ENCODE measurements around the gene EREG.

- TF ChIP-seq, protein P1, sequence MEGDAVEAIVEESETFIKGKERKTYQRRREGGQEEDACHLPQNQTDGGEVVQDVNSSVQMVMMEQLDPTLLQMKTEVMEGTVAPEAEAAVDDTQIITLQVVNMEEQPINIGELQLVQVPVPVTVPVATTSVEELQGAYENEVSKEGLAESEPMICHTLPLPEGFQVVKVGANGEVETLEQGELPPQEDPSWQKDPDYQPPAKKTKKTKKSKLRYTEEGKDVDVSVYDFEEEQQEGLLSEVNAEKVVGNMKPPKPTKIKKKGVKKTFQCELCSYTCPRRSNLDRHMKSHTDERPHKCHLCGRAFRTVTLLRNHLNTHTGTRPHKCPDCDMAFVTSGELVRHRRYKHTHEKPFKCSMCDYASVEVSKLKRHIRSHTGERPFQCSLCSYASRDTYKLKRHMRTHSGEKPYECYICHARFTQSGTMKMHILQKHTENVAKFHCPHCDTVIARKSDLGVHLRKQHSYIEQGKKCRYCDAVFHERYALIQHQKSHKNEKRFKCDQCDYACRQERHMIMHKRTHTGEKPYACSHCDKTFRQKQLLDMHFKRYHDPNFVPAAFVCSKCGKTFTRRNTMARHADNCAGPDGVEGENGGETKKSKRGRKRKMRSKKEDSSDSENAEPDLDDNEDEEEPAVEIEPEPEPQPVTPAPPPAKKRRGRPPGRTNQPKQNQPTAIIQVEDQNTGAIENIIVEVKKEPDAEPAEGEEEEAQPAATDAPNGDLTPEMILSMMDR (IDR thresholded peaks at IDR 0.05): no peak
- TF ChIP-seq POLR2AphosphoS5 (IDR thresholded peaks at IDR 0.05) (no peak), POLR2A (IDR thresholded peaks at IDR 0.05) (no peak)
Observed at GRCh38 chr4:74431113-74431826, 66.3 kb downstream of the EREG start.

All from suprapubic skin (tissue), 4 donors.